PC-3 (cell line): ENCODE results near the gene C11orf21. TPM values are rescaled to one million over a fixed set of nuclear protein-coding genes. Genes with fewer than 3 reads are reported as not detected.

Source experiments
- ATAC-seq: fragments of 200-7000 bp; cut with Tn5 transposase; 2 replicates; pipeline ENCODE4 v1.9.1; 2020; ENCODE audit warnings: mild to moderate bottlenecking, moderate library complexity
- BruUV-seq: library from RNA; stranded (reverse); fragments of 400-500 nt; replicated peaks from 2 replicates; lab custom pipeline; 2021; lab: Mats Ljungman, UMichigan
- CTCF ChIA-PET: fragments of 300-600 bp; sonication (Branson Sonifier 250); formaldehyde crosslinking; loops from one replicate; lab custom pipeline; 2022; ENCODE audit warnings: antibody characterized with exemption; lab: Charles Lee
- POLR2A ChIA-PET: fragments of 300-600 bp; sonication (Branson Sonifier 250); formaldehyde crosslinking; loops from one replicate; lab custom pipeline; 2022; ENCODE audit warnings: antibody characterized with exemption; ENCODE audit not compliant: unreplicated experiment; lab: Charles Lee
- DNase-seq: peaks from one replicate; pipeline ENCODE4 v3.0.0-alpha.2; 2015
- H2AFZ ChIP-seq: fragments of 300-600 bp; sonication (generic); 2 replicates; pipeline ENCODE4 v1.6.0; 2016; ENCODE audit warnings: antibody characterized with exemption, low read length
- H3F3A ChIP-seq: fragments of 300-600 bp; sonication (generic); one replicate; pipeline ENCODE4 v1.6.0; 2017; ENCODE audit warnings: antibody characterized with exemption, low read length, control low read depth, mild to moderate bottlenecking; ENCODE audit not compliant: unreplicated experiment
- H3K27ac ChIP-seq: fragments of 300-600 bp; sonication (generic); 2 replicates; pipeline ENCODE4 v1.5.1; 2016; ENCODE audit warnings: mild to moderate bottlenecking, low read length
- H3K27me3 ChIP-seq: fragments of 300-600 bp; sonication (generic); 2 replicates; pipeline ENCODE4 v1.6.1; 2016; ENCODE audit warnings: low read length, mixed read lengths
- H3K36me3 ChIP-seq: fragments of 300-600 bp; sonication (generic); 2 replicates; pipeline ENCODE4 v1.6.1; 2016; ENCODE audit warnings: low read depth, mixed run types, low read length, mixed read lengths
- H3K4me1 ChIP-seq: fragments of 300-600 bp; sonication (generic); 2 replicates; pipeline ENCODE4 v1.5.1; 2016; ENCODE audit warnings: low read length; ENCODE audit not compliant: insufficient read depth
- H3K4me2 ChIP-seq: fragments of 300-600 bp; sonication (generic); 2 replicates; pipeline ENCODE4 v1.6.0; 2016; ENCODE audit warnings: low read length
- H3K4me3 ChIP-seq: fragments of 300-600 bp; sonication (generic); 2 replicates; pipeline ENCODE4 v1.5.1; 2016; ENCODE audit warnings: mild to moderate bottlenecking, low read length, mixed read lengths
- H3K79me2 ChIP-seq: fragments of 300-600 bp; sonication (generic); 2 replicates; pipeline ENCODE4 v1.6.1; 2017; ENCODE audit warnings: low read length, mixed read lengths
- H3K9ac ChIP-seq: fragments of 300-600 bp; sonication (generic); 2 replicates; pipeline ENCODE4 v1.6.0; 2016; ENCODE audit warnings: mild to moderate bottlenecking, low read length
- H3K9me2 ChIP-seq: fragments of 300-600 bp; sonication (generic); replicated peaks from 2 replicates; pipeline ENCODE4 v1.6.1; 2016; ENCODE audit warnings: mixed run types, low read length, mixed read lengths
- H3K9me3 ChIP-seq: fragments of 300-600 bp; sonication (generic); 2 replicates; pipeline ENCODE4 v1.6.1; 2016; ENCODE audit warnings: low read length, mixed read lengths
- H4K20me1 ChIP-seq: fragments of 300-600 bp; sonication (generic); 2 replicates; pipeline ENCODE4 v1.6.1; 2016; ENCODE audit warnings: low read length, mixed read lengths
- EZH2 ChIP-seq: fragments of 300-600 bp; sonication (generic); IDR thresholded peaks from one replicate; pipeline ENCODE4 v1.6.1; 2017; ENCODE audit warnings: antibody characterized with exemption, mild to moderate bottlenecking, low read length; ENCODE audit not compliant: unreplicated experiment
- EZH2phosphoT487 ChIP-seq: fragments of 300-600 bp; sonication (generic); IDR thresholded peaks from 2 replicates; pipeline ENCODE4 v1.6.1; 2018; ENCODE audit warnings: mild to moderate bottlenecking, antibody characterized with exemption, low read length, borderline replicate concordance
- intact Hi-C: fragments of 100-400 bp; cut with micrococcal nuclease; formaldehyde crosslinking; loops from 2 replicates; pipeline ENCODE4 v1.9.0; 2023
- total RNA-seq: library from RNA; depleted of rRNA; stranded (reverse); fragments of >200 nt; gene quantifications from 2 replicates; pipeline ENCODE4 v1.2.3, GENCODE V29; 2014
- TF ChIP-seq, protein P1 (sequence below): fragments of 300-600 bp; sonication (generic); conservative IDR thresholded peaks from 2 replicates; pipeline ENCODE4 v1.5.1; 2017; ENCODE audit warnings: antibody characterized with exemption, low read depth, mild to moderate bottlenecking, low read length

Gene C11orf21
- total RNA-seq, 1 experiment from 2014 or later, result not detected

- no peak overlapping the region for H3K27ac ChIP-seq
- no peak overlapping the region for H3K4me3 ChIP-seq
- H3K79me2 ChIP-seq, result no peaks in the 10 kb centered on the region
- CTCF ChIA-PET, result no interaction called here
- DNase-seq (peak; percentile 10), ATAC-seq (no peak)
- H3K4me1 ChIP-seq, result no peaks in the 10 kb centered on the region; the same call in 1 of the 2 replicates
- no peaks in the 10 kb centered on the region for H4K20me1 ChIP-seq
- intact Hi-C loops, result no loop called here
- no peak overlapping the region for H2AFZ ChIP-seq
- POLR2A ChIA-PET, result no interaction called here
- H3K9ac ChIP-seq, result no peak overlapping the region
- H3F3A ChIP-seq, result no peaks in the 10 kb centered on the region
- no peaks in the 10 kb centered on the region for H3K9me3 ChIP-seq
- H3K9me2 ChIP-seq, result no peaks in the 10 kb centered on the region
- BruUV-seq, result no TSS peak
- TF ChIP-seq EZH2 (no peak), EZH2phosphoT487 (no peak)
- TF ChIP-seq, protein P1, sequence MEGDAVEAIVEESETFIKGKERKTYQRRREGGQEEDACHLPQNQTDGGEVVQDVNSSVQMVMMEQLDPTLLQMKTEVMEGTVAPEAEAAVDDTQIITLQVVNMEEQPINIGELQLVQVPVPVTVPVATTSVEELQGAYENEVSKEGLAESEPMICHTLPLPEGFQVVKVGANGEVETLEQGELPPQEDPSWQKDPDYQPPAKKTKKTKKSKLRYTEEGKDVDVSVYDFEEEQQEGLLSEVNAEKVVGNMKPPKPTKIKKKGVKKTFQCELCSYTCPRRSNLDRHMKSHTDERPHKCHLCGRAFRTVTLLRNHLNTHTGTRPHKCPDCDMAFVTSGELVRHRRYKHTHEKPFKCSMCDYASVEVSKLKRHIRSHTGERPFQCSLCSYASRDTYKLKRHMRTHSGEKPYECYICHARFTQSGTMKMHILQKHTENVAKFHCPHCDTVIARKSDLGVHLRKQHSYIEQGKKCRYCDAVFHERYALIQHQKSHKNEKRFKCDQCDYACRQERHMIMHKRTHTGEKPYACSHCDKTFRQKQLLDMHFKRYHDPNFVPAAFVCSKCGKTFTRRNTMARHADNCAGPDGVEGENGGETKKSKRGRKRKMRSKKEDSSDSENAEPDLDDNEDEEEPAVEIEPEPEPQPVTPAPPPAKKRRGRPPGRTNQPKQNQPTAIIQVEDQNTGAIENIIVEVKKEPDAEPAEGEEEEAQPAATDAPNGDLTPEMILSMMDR, result no peak
- 0 out of 2 replicates have a peak, but pooled peaks cover 8% of the 10 kb centered on the region for H3K27me3 ChIP-seq
- H3K4me2 ChIP-seq, result no peak overlapping the region
- H3K36me3 ChIP-seq, result no peaks in the 10 kb centered on the region
Observed at GRCh38 chr11:2273771-2274170, 27.9 kb downstream of the C11orf21 start.

- DNase-seq, result no peak
- H3F3A ChIP-seq, result no peaks in the 10 kb centered on the region
Observed at GRCh38 chr11:2273311-2273710, 28.4 kb downstream of the C11orf21 start.

GRCh38 chr11:2272946-2273280 is 28.8 kb downstream of the C11orf21 start:
- Histone ChIP-seq H3K9me3 (no peaks in the 10 kb centered on the region), H3K79me2 (no peaks in the 10 kb centered on the region), H2AFZ (no peak overlapping the region), H3K4me1 (no peaks in the 10 kb centered on the region; the same call in 1 of the 2 replicates), H3K4me2 (no peak overlapping the region), H4K20me1 (no peaks in the 10 kb centered on the region), H3K9ac (no peak overlapping the region), H3K9me2 (no peaks in the 10 kb centered on the region), H3K4me3 (no peak overlapping the region), H3K27me3 (0 out of 2 replicates have a peak, but pooled peaks cover 4% of the 10 kb centered on the region), H3F3A (no peaks in the 10 kb centered on the region), H3K36me3 (no peaks in the 10 kb centered on the region), H3K27ac (no peak overlapping the region)
- CTCF ChIA-PET, result no interaction called here
- no peak for TF ChIP-seq EZH2
- TF ChIP-seq, protein P1, result no peak
- no peak for TF ChIP-seq EZH2phosphoT487
- no peak for DNase-seq
- POLR2A ChIA-PET, result no interaction called here
- BruUV-seq, result no TSS peak
- intact Hi-C loops, result no loop called here
- ATAC-seq, result no peak

More at GRCh38 chr11:2273311-2273710, 28.4 kb downstream of the C11orf21 start:
- H2AFZ ChIP-seq, result no peak overlapping the region
- no peaks in the 10 kb centered on the region; the same call in 1 of the 2 replicates for H3K4me1 ChIP-seq
- ATAC-seq, result no peak
- H3K4me2 ChIP-seq, result no peak overlapping the region
- POLR2A ChIA-PET, result no interaction called here
- intact Hi-C loops, result no loop called here
- 0 out of 2 replicates have a peak, but pooled peaks cover 4% of the 10 kb centered on the region for H3K27me3 ChIP-seq
- no peak overlapping the region for H3K9ac ChIP-seq
- CTCF ChIA-PET, result no interaction called here
- H3K4me3 ChIP-seq, result no peak overlapping the region
- no peaks in the 10 kb centered on the region for H3K79me2 ChIP-seq
- BruUV-seq, result no TSS peak
- no peaks in the 10 kb centered on the region for H3K36me3 ChIP-seq
- H3K9me3 ChIP-seq, result no peaks in the 10 kb centered on the region
- TF ChIP-seq EZH2, result no peak
- TF ChIP-seq EZH2phosphoT487, result no peak
- TF ChIP-seq, protein P1, result no peak
- H4K20me1 ChIP-seq, result no peaks in the 10 kb centered on the region
- no peak overlapping the region for H3K27ac ChIP-seq
- no peaks in the 10 kb centered on the region for H3K9me2 ChIP-seq
